ENCODE measurements around the gene CUEDC1.
"Not testable (repeated sequence)": the region's sequence is repeated elsewhere in the genome, so short reads cannot be mapped to it uniquely, and the experiment has no call there.

The CUEDC1 gene

DNA sequence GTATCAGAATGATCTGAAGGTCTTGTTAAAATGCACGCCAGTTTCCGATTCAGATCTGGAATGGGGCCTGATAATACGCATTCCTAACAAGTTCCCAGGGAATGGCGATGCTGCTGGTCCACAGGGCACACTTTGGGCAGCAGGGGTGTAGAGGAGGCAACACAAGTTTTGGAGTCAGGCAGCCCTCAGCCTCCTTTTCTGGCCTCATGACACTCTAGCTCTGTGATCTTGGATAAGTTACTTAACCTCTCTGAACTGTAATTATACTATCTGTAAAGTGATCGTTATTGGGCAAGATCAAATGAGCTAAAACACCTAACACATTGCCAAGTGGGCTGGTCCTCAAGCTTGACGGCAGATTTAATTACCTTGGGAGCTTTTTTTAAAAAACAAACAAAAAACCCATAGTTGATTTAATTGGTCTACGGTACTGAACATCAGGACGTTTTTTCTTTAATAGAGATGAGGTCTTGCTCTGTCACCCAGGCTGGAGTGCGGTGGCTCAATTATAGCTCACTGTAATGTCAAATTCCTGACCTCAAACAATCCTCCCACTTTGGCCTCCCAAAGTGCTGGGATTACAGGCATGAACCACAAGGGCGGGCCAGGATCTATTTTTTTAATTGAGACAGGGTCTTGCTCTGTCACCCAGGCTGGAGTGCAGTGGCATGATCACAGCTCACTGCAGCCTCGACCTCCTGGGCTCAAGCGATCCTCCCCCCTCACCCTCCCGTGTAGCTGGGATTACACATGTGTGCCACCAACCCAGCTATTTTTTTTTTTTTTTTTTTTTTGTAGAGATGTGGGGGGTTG lies 95.4 kb downstream of the CUEDC1 start:
- DNase-seq: no peak

DNA sequence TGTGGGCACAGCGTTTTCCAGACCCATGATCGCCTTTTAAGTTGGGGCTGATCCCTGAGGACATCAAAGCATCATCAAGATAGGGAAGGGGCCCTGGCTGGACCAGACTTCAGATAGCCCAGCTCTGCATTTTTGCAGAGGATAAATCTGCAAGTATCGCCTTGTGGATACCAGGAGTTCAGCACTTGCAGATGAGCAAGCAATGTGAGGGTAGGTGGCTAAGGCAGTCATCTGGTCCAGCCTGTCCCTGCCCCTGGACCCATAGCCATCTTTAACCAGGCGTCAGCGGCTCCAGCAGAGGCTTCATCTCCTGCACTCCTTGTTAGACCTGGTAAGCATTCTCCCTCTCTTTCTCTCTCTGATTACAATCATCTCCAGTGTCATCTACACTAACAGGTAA lies 96.4 kb downstream of the CUEDC1 start:
- DNase-seq: no peak

- DNase-seq: no peak
Measured at GRCh38 chr17:57856792-57857620, 98.2 kb downstream of the CUEDC1 start.

- DNase-seq: no peak
Measured at GRCh38 chr17:57855391-57856035, 99.7 kb downstream of the CUEDC1 start.

GRCh38 chr17:57853695-57854094 lies 101.5 kb downstream of the CUEDC1 start:
- no peak for DNase-seq

DNA sequence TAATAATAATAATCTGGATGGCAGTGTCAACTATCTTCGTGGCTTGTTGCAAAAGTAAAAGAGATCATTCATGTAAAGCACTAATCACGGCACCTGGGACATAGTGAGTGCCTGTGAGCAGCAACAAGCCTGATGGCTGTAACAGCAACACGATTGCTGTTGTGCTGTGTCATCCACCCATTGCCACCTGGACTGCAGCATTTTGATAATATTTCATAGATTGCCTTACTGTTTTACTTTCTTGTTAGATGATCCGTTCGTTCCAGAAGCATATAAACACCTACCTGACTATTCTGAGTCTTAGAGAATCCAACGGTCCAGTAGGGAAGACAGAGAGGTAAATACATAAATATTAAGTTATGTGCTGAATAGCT lies 102.3 kb downstream of the CUEDC1 start:
- DNase-seq: no peak

DNA sequence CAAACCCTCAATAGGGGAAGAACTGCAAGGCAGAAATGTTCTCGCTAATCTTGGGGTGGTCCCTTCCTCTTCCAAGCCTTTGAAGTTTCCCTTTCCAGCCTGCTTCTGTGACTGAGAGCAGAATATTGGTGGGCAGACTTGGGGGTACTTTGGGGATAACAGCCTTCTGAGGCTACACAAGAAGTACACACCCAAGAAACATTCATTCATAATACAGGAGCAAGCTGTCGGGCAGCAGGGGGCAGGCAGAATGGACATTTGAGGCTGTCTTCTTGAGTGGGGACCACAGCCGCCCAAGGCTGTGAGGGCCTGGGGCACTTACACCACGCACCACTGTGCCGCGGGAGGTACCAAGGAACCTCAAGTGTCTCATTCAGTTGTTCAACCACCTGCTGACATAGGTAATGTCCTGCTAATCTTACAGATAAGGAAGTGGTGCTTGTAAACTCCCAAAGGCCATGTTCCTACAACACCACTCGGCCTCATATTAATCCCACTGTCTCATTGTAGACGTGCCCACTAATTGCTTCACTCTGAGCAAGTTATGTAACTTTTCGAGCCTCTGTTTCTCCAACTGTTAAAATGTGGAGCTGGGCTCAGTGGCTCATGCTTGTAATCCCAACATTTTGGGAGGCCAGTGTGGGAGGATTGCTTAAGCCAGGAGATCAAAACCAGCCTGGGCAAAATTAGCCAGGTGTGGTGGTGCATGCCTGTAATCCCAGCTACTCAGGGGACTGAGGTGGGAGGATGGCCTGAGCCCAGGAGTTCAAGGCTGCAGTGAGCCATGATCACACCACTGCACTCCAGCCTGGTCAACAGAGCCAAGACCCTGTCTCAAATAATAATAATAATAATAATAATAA lies 102.9 kb downstream of the CUEDC1 start:
- no peak for DNase-seq

DNA sequence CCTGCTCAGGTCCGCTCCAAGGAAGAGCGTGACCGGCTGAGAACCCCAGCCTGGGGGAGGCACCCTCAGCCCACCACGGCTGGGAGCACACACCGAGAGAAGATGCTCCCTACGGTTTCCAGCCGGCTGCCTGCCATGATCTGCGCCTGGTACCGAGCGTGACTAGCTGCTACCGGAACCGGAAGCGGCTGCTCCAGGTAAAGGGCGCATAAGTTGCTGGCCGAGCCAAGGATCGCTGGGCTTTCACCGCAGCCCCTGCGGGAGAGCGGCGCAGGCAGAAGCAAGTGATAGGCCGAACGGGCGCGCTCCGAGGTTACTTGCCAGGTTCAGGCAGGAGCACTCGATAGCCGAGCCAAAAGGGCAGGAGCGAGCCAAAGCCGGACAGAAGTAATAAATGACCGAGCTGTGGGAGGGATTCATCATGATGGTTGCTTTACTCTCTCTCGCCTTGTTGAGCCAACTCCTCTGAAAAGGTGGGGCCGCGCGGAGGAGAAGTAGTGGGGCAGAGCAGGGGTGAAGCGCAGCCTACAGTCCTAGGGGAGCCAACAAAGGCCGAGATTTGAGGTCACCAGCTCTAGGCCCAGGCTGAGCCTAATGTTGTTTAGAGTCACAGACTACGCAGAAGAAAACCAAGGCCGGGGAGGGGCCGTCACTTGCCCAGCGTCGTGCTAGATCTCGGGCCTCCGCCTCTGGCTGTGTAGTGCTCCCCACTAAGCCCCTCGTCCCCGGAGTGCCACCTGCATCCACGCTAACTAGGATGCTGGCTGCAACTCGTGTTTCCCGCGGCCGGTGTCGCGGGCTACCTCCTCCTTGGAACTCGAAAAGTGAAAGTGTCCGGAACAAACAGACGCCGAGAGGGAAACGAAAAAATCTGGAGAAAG lies 105.1 kb downstream of the CUEDC1 start, which contains the start of gene MRPS23:
Gene MRPS23 (minus strand): TSS at position 171 of the 881 bp plus-strand sequence. CDS start 34 bp downstream, at position 137.
- DNase-seq: peak; percentile 99

- DNase-seq: no peak
Measured at GRCh38 chr17:57849163-57849873, 105.9 kb downstream of the CUEDC1 start.

DNA sequence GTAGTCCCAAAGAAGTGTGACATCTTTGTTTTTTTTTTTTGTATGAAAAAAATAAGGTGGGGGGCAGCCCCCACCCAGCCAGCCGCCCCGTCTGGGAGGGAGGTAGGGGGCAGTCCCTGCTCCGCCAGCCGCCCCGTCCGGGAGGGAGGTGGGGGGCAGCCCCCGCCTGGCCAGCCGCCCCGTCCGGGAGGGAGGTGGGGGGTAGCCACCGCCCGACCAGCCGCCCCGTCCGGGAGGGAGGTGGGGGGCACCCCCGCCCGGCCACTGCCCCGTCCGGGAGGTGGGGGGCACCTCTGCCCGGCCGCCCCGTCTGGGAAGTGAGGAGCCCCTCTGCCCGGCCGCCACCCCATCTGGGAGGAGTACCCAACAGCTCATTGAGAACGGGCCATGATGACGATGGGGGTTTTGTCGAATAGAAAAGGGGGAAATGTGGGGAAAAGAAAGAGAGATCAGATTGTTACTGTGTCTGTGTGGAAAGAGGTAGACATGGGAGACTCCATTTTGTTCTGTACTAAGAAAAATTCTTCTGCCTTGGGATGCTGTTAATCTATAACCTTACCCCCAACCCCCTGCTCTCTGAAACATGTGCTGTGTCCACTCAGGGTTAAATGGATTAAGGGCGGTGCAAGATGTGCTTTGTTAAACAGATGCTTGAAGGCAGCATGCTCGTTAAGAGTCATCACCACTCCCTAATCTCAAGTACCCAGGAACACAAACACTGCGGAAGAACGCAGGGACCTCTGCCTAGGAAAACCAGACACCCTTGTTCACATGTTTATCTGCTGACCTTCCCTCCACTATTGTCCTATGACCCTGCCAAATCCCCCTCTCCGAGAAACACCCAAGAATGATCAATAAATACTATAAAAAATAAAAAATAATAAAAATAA lies 108.9 kb downstream of the CUEDC1 start:
- not testable (repeated sequence) for DNase-seq

GRCh38 chr17:57842280-57842679 lies 112.9 kb downstream of the CUEDC1 start:
- no peak for DNase-seq

DNA sequence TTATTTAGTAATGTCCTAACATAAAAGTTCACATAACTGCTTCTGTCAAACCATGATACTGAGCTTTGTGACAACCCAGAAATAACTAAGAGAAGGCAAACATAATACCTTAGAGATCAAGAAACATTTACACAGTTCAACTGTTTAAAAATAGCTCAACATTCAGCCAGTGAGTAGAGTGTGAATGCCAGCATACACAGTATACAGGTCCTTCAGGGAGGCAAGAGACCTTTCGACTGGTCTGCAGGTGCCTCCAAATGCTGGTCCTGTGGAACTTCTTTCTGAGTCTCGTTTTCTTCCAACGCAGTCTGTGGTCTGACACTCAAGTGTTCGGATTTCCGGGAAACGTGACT lies 115.7 kb downstream of the CUEDC1 start:
- no peak for DNase-seq

- no peak for DNase-seq
Measured at GRCh38 chr17:57838857-57839570, 116.2 kb downstream of the CUEDC1 start.

GRCh38 chr17:57838453-57838852 lies 116.8 kb downstream of the CUEDC1 start:
- no peak for DNase-seq

DNA sequence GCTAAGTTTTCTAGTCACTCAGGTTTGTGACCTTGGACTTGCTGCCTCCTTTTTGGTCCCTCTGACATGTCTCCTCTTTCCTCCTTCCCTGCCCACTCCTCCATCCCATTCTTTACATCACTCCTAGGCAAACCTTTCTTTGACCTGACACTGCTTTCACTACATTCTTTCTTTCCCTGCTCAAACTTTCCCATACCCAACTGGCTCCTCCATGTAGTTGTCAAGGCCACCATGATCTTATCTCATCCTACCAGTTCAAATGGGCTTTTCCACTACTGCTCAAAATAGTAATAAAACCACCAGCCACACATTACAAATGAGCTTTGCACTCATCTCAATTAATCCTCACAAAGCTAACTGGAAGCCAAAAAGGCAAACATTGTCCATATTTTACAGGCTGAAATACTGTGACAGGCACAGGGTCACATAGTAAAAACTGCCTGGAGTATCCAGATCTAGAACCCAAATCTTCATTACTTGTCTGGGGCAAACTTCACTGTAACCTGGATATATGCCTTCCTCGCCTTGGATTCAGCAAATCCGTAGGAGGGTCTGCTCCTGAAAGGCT lies 119.8 kb downstream of the CUEDC1 start:
- no peak for DNase-seq

DNA sequence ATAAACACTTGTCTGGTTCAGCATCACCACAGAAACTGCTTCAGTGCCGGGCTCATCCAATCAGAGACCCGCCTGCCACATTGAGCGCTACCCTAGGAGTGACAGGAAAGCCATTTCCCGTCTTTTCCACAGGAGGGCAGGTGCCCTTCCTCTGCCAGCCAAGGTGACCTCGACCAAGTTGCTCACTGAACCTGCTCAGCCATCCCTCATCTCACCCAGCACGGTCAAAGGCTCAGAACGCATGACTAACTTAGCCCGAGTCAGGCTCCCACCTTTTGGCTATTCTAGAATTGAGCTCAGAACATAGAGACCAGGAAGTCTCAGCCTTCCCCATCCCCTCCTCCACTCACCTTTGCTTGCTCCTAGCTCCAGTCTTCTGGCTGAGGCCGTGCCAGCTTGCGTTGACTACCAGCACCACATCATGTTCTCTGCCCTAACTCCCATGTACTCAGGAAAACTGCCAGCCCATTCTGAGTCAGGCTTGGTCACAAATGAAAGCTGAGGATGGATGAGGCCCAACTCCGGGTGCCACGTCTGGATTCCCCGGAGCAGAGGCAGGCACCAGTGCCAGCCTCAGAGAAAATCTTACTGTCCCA lies 121.0 kb downstream of the CUEDC1 start:
- DNase-seq: peak; percentile 77

- DNase-seq: peak; percentile 60
Measured at GRCh38 chr17:57833179-57833939, 121.9 kb downstream of the CUEDC1 start.

Data from NCI-H510A (cell line).